Stimulated activated CD4-positive, alpha-beta T cell treated with anti-CD3 and anti-CD28 coated beads, Interleukin-15, amount 100 ng/mL, for 1 hour (primary cell): ENCODE data around the gene STK4.

Experiments used
- DNase-seq, 2 donors: peaks; one replicate each; pipeline ENCODE4 v3.0.0-alpha.2; 2020; ENCODE audit warnings: low read depth in 1 of 2, low spot score in 1 of 2

The STK4 gene

DNA sequence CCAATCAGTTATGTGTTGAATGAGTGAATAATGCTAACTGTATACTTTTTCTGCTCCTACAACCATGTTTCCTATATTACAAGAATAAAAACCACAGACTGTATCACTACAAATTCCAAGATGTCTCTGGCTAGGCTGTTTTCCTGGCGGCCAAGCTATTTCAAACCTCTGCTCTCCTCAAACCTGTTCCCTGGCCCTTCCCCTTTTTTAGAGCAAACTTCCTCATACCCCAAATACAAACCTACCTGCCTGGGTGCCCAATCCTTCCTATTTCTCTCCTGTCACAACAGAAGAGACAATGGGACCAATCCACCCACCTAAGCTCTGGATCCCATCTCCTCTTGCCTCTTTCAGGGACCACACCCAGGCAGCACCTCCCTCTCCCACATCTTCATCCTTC lies 13.6 kb upstream of the STK4 start:
- DNase-seq, result no peak

DNA sequence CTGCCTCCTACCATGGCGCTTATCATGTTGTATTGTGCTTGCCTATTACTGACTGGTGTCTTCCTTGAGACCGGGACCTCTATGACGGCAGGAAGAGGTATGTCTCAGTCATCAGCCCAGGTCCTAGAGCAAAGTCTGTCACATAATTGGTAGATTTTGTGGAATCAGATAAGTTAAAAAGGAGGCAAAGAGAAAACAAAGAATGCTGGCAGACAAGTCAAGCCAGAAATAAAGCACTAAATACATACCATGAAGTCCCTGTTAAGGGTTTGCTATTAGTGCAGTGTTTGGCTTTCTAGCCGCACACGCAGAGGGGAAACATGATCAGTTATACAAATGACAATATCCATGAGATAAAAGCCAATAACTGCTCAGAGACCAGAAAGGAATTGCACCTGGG lies 12.1 kb upstream of the STK4 start:
- DNase-seq, result no peak

DNA sequence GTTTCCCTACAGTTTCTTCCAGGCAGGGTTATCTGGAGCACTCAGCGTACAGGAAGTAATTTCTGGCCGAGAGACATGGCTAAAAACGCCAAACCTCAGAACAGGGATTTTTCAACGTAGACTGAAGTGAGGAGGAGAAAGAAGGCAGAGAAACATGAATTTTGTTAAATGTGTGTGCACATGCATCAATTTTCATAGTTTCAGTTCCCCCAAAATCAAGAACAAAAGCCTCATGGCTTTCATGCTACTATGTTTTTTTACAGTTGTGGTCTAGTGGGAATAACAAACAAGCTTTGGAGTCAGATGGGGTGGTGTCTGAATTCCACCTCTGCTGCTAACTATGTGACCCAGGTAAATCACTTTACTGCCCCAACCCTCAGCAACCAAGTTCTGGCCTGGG lies 11.0 kb upstream of the STK4 start:
- DNase-seq, result no peak

DNA sequence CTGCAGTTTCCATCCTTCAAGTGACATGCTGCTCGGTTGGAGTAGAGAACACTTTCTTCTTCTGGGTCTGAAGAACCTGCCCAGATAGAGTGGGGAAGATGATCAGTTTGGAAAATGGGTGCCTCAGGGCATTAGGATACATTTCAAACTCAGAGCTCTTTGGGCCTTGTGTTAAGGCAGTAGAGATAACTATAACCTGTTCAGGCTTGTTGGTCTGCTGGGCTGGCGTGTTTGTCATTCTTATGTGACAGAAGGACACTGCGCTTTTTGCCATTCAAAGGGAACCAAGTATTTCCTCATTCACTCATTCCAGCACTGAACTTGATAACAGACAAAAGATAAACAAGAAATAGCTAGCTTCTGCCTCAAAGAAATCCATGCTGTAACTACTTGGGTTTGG lies 9.9 kb upstream of the STK4 start:
- DNase-seq, result no peak

DNA sequence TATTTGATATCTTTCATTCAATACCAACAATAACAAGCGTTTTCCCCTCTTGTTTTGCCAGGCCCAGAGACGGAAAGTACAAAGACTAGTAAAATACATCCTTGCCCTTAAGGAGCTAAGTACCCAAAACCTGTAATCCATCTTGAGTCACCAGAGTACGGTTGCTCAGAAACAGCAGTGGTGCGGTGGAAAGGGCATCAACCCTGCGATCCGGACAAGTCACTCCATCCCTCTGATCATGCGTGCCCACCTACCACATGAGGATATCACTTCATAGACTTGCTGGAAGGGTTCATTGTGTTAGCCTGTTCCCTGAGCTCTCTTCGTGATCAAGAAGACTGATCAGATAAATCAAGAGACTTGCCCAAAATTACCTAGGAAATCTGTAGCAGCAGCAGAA lies 8.0 kb upstream of the STK4 start:
- no peak for DNase-seq

DNA sequence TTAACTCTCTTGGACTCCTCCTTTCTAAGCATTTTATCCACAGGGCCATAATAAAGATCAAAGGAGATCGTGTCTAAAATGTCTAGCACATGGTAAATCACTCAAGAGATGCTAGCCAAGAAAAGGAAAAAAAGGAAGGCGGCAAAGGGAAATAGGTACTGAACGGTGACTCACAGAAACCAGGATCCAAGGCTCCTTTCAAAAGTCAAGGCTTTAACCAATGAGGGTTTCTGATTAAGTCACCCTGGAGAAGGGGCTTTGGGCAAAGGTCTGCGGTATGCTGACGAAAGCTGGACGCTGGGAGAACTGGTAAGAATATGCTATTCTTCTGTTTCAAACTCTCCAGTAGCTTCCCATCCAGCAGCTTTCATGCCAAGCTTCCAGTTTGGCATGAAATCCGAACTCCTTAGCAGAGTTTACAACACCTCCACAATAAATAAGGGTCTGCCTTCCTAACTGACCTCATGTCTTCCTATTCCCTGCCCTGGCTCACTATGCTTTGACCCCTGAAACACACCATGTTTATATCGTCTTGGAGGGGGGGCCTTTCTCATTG lies 7.2 kb upstream of the STK4 start:
- DNase-seq, result no peak

DNA sequence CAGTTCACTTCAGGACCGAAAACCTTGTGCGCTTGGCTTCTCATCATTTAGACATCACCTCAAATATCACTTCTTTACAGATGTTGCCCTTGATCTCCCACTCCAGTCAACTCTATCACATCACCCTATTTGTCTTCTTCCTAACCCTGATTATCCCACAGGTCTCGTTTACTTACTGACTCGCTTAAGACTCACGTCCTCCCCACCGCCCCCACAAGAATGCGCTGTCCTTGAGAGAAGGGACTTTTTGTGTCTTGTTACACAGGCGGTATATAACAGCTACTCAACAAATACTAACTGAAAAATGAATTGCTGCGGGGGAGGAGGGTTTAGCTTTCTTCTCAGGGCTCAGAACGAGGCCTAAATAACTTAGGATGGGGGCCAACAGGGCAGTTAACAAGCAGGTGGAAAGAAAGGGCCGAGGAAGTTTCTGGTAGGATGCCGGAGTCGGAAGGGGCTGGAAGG lies 6.6 kb upstream of the STK4 start:
- peak in 1 of 2 donors; percentile 57 for DNase-seq

DNA sequence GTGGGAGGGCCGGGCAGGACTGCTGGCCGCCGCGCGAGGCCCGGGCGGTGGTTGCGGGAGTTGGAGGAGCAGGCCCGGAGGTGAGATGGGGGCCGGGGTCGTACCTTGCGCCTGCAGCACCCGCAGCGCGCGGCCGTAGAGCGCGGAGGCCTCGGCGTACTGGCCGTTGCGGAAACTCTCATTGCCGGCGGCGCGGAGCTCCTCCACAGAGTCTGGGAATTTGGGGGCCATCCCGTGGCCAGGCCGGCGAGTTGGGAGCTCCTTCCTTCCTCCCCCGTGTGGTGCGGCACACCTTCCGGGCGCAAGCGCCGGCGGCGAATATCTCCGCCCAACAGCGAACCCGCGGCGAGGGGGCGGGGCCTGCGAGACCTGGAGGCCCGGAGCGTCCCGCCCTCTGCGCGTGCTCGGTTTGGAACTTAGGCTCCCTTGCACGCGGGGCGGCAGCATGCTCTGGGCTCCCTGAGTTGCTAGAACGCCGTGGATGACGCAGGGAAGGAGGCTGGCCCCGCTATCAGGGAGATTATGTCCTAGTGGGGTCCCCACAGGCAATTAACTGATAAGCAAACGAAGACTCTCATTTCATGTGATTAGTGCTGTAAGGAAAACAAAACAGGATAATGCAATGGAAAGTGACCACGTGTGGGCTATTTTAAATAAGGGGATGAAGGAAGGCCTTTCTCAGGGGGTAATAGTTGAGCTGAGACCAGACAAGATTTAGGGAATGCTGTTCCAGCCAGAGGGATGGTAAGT lies 6.0 kb upstream of the STK4 start, which contains the start of gene TOMM34:
TOMM34 (minus strand) TSS at position 295 of the 750 bp plus-strand sequence; CDS start at position 231, 64 bp downstream.
- DNase-seq, result peak; percentile 87 to 97

DNA sequence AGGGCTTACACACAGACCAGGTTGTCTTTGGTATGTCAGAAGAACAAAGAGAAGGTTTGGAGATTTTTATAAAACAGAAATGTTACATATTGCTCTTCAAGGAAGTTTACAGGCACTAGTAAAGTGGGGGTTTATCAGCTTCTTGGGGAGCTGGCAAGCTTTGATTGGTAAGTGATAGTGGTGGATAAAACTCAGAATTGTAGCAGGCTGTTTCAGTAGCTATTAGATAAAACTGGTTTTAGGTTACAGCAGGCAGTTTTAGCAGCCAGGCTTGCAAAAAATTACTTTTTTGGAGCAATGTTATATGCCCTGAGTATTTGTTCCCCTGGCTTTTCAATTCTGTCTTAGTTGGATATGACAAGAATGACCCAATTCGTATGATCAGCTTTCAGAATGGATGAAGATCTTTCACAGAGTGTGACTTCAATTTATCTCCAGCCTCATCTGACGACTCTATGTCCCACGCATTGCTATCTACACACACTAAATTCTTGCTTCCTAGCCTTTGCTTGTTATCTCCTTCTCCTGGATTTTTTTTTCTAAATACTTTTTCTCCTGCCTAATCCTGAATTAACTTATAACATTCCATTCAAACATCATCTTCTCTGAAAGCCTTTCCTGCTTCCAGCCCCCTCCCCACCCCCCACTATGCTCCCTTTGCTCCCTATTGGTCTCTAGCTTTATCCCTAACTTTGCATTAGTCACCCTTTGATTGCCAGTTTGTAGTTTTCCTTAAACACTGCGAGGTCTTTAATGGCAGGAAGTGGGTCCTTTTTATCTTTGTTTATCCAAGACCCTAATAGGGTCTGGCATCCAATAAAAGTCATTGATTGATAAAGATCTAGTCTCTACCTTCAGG lies 5.1 kb upstream of the STK4 start:
- no peak for DNase-seq

DNA sequence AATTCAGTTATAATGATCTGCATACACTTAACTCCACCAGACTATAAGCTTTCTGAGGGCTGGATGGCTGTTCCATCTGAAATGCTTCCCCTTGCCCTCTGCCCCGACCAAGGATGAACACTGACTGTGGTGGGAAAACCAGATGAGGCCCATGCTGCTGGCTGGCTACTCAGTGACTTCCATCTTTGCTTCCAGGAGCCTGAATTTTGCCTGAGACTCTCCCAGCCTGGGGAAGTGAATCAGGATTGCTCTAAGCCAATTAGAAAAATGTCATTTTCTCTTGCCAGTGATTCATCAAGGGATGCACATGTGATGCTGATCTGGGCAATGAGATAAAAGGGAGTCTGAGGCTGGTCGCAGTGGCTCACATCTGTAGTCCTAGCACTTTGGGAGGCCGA lies 4.4 kb upstream of the STK4 start:
- no peak for DNase-seq

DNA sequence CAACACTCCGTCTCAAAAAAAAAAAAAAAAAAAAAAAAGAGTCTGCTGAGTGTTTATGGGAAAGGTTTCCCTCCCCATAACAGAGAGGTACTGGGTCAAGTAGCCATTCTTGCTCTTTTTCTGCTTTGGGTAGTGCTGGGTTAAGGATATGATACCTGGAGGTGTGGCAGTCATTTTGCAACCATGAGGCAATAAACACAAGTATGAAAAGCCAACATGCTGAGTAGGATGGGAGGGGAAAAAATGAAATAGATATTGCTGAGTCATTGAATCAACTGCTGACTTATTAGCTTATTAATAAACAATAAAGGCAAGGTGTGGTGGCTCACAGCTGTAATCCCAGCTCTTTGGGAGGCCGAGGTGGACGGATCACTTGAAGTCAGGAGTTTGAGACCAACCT lies 3.8 kb upstream of the STK4 start:
- no peak for DNase-seq

DNA sequence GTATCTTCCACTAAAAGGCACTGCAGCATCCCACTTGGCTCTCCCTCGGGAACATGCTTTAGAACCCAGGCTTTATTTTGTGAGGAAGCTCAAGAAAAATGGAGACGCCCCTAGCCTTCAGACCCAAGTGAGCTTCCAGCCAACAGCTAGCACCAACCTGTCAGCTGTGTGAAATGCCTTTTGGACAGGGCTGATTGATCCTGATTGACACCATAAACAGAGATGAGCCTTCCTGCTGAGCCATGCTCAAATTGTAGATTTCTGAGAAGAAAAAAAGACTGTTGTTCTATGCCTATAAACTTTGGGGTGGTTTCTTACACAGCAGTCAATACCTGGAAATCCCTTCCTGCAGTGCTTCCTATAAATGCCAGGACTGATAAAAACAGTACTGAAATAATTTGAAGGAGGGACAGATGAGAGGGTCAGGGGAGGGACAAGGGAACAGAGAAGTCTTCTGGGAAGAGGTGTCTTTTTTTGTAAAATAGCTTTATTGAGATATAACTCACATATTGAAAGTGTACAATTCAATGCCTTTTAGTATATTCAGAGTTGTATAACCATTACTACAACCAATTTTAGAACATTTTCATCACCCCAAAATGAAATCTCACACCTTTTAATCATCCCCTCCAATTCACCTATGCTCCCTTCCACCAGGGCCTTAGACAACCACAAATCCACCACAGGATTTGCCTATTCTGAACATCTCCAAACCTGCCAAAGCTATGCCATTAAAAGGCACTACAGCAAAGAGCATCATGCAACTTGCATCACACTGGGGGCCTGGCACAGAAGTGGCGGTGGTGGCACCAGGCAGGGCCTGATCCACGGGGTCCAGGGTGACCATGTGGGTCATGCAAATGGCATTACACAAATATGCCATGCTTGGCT lies 2.7 kb upstream of the STK4 start:
- DNase-seq, result no peak

DNA sequence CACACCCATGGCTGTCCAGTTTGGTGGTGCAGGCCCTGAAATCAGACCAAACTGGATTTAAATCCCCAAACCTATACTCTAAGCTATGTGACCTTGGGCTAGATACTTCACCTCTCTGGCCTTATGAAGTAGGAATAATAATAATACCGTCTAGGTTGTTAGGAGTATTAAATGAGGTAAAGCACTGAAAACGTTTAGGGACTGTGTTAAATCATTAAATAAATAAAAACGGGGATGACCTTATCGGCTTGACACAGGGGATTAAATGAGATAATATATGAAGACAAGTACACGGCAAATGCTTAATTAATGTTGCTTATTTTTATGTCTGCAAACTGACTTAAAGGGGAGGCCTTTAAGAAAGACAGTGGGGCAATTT lies 672 bp upstream of the STK4 start:
- no peak for DNase-seq

DNA sequence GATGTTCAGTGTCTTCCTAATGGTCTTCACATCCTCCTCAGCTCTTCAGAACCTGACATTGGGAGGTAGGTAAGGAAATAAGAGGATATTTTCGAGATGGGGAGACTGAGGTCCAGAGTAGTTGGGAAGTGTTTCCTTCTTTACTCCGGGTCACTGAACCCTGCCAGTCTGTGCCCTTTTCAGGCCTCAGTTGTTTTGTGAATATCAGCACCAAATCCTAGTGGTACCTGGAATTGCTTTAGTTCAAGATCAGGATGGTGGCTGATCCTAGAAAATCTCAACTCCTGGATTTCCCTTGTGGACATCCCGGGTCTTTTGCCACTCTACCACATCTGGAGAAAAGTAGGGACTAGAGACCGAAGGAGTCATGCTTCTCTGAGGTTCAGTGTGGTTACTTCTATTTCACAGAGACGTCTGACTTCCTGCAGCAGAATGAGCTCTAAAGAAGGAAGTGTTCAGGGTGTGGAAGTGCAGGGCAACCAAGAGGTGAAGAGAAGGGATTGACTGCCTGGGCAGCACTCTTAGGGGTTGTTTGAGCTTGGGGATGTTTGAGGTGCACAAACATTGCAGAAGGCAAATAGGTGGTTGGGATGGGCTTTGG lies 995 bp downstream of the STK4 start:
- no peak for DNase-seq

DNA sequence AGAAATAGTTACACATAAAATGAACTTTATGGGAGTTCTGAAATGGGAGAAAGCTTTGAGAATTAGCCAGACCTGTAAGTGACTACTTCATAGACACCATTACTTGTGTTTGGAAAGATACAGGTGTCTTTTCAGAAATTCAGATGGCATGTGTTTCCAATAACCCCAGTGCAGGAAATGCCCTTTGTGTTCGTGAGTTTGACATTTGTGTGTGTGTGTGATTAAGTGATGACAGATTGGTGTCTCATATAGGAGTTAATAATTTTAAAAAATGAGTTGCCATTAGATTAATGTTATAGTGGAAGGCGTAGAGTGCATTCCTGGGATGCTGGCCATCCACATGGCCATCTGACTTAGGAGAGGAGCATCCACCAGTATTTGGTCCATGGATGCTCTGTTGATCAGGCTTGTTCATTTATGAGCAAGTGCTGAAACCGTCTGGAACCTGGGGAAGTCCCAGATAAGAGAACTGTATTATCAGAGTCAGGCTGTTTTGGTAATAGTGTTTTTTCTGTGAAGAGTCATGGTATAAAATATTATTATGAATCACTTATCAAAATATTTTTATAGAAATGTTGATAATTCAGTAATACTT lies 3.1 kb downstream of the STK4 start:
- no peak for DNase-seq

DNA sequence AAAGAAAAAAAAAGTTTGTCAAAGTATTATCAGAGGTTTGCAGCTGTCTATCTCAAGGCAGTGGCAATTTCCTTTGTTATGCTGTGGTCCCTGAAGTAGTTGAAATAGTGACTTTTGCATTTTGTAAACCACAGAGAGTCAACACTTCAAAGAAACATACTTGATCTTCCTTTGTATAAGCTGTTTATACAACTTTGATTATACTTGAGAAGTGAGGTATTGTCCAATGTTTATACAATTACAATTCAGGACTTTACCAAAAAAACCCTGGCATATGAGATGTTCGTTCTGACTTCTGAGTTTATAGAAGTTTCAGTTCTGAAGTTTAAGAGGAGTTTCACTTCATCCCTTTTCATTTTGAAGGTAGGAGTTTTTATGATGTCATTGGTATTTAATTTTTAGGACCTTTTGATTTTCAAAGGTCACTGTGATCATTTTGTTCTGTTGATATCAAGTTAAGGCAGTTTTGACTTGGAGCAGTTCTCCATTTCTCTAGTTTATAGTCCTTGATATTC lies 4.0 kb downstream of the STK4 start:
- DNase-seq, result no peak

DNA sequence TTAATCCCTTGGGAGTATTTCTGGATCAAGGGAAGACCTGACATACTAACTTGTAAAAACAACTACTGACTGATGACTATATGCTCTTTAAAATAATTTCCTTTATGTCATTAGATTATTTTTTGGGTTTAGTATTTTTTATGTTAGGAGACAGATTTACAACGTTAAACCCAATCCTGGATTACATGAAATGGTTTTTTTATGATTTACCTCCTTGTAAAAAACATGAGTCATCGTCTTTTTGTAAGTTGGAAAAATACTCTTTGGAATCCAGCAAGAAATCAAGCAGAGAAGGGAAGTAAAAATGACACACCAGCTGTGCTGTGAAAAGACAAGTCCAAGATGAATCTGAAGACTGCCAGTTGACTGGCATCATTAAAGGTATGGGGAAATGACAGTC lies 6.7 kb downstream of the STK4 start:
- DNase-seq, result no peak

DNA sequence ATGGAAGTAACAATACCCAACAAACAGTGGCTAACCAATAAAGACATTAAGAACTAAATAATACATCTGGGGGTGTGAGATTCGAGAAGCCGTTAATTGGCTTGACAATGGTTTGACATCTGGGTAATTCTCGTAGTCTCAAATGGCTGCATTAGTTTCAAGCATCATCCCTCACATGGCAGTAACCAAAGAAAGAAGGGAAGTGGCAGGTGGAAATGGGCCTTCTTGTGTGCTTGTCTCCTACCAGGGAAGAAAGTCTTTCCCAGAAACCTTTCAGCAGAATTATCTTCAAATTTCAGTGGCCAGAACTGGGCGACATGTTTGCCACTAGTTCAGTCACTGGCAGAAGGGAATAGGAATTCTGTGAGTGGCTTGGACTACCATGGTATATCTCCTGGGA lies 10.4 kb downstream of the STK4 start:
- DNase-seq, result no peak

DNA sequence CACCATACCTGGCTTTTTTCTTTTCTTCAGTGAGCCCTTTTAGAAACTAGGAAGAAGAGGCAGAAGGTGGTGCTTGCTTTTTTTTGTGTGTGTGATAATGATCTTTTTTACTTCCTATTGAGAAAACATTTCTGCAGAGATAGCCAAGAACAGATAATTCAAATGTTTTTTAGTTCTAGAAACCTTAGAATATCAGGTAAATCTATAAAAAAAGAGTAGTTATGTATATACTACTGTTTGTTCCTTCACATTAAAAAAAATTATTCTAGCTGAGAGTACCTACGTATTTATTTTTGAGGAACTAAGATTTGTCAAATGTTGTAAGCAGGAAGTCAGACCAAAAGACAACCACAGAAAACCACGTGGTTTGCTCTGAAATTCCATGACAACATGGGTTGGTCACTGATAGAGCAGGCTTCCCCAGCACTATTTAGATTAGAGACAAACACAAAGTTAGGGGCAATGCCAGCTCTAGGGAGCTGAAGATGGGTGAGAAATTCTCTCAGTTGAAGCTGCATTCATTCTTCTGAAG lies 12.8 kb downstream of the STK4 start:
- DNase-seq, result peak in 1 of 2 donors; percentile 42
